ENCODE data around the gene CEACAM7. TPM values are rescaled to one million over a fixed set of nuclear protein-coding genes. Genes with fewer than 3 reads are reported as not detected.

The CEACAM7 gene
- not detected for polyA plus RNA-seq (2012; ENCODE audit: insufficient read depth, insufficient read length, low read depth)

DNA sequence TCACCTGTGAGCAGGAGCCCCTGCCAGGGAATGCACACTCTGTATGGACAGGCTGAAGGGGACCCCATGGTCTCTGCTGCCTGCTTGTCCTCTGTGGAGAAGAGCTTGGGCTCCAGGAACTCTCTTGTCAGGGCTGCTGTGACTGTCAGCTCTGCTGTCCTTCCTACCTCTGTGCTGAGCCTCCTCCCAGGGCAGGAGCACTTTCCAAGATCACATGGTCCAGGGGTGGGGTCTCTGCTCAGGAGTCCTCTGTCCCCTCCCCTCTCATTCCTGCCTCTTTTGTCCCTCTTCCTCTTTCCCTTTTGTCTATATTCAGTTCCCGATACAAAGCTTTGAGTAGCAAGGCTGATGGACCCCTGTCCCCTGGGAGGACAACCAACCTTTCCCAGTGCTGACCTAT is at the start of gene CEACAM7:
Gene CEACAM7, minus strand, starts transcription at position 173 of the 400 bp plus-strand sequence. Its CDS starts 105 bp downstream, at position 68.
- DNase-seq = no peak
- Histone ChIP-seq H3K27me3 (peaks cover 4% of the 10 kb centered on the region), H3K9me3 (no peaks in the 10 kb centered on the region)

DNA sequence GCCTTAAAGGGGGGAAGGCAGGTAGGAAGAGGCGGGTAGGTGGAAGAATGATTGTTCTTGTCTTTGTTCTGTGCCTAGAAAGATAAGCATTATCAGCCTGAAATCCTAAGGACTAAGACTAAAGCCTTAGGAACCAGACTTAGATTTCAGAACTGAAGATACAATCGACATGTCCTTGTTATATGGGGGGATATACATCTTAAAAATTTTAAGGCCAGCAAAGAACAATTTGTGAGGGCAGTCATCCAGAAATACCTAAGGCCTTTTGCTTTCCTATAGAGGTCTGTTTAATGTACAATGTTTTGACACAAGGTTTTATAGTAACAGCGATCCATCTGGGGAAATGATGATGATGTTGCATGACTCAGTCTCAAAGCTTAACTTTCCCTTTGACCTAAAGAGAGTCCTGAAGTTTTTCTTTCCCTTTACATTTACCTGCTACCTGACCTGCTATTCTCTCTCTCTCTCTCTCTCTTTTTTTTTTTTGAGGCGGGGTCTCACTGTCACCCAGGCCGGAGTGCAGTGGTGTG is 47.1 kb upstream of the CEACAM7 start:
- no peak for DNase-seq
- Histone ChIP-seq H3K4me1 (no peaks in the 10 kb centered on the region), H3K4me3 (ENCODE audit: low read depth, low read length) (no peak overlapping the region), H3K36me3 (no peaks in the 10 kb centered on the region), H3K9me3 (no peaks in the 10 kb centered on the region), H3K27me3 (peaks cover 65% of the 10 kb centered on the region)
- TF ChIP-seq, protein P1, sequence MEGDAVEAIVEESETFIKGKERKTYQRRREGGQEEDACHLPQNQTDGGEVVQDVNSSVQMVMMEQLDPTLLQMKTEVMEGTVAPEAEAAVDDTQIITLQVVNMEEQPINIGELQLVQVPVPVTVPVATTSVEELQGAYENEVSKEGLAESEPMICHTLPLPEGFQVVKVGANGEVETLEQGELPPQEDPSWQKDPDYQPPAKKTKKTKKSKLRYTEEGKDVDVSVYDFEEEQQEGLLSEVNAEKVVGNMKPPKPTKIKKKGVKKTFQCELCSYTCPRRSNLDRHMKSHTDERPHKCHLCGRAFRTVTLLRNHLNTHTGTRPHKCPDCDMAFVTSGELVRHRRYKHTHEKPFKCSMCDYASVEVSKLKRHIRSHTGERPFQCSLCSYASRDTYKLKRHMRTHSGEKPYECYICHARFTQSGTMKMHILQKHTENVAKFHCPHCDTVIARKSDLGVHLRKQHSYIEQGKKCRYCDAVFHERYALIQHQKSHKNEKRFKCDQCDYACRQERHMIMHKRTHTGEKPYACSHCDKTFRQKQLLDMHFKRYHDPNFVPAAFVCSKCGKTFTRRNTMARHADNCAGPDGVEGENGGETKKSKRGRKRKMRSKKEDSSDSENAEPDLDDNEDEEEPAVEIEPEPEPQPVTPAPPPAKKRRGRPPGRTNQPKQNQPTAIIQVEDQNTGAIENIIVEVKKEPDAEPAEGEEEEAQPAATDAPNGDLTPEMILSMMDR (IDR thresholded peaks at IDR 0.05; ENCODE audit: low read depth, low read length) = no peak

More for the DNA sequence above, at the start of gene CEACAM7:
- Histone ChIP-seq H3K36me3 (no peaks in the 10 kb centered on the region), H3K4me1 (no peaks in the 10 kb centered on the region), H3K4me3 (ENCODE audit: low read depth, low read length) (no peak within 1 kb of the TSS)
- TF ChIP-seq, protein P1 (IDR thresholded peaks at IDR 0.05; ENCODE audit: low read depth, low read length) = no peak

DNA sequence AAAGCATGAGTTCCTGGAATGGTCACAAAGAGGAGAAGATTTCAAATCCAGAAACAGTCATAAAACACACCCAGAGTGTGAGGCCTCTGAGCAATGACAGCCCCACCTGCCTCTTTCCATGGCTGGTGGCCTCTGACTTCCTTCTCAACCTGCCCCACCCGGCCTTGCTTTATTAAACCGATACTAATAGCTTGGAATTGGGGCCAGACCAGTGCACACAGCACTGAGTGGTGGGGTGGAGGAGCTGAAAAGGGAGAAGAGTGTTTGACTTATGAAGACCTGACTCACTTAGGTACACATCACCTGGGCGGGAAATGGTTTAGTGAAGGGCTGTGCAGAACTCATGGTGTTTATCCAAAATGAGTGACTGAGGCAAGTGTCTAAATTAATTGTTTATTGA is 46.5 kb upstream of the CEACAM7 start:
- Histone ChIP-seq H3K36me3 (no peaks in the 10 kb centered on the region), H3K27me3 (peaks cover 60% of the 10 kb centered on the region), H3K4me3 (ENCODE audit: low read depth, low read length) (no peak overlapping the region), H3K4me1 (no peaks in the 10 kb centered on the region), H3K9me3 (no peaks in the 10 kb centered on the region)
- no peak for DNase-seq
- TF ChIP-seq, protein P1 (IDR thresholded peaks at IDR 0.05; ENCODE audit: low read depth, low read length) = no peak

DNA sequence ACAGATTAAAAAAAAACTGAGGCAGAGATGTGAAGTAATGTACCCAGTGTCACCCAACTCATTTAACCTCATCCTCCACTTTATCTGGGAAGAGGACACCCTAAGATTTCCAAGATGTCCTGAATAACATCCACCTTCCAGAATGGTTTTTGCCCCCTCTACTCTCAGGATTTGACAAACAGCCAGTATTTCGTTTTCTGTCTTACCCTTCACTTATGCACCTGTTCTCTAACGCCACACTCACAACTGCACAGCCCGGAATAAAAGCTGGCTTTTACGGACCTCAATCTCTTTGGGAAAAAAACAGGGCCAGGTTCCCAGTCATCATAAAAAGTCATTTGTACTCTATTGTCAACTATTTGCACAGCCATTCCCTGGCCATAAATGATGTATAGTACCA is 46.1 kb upstream of the CEACAM7 start:
- H3K4me3 ChIP-seq (ENCODE audit: low read depth, low read length) = no peak overlapping the region
- H3K4me1 ChIP-seq = no peaks in the 10 kb centered on the region
- TF ChIP-seq, protein P1 (IDR thresholded peaks at IDR 0.05; ENCODE audit: low read depth, low read length) = no peak
- no peak for DNase-seq
- no peaks in the 10 kb centered on the region for H3K36me3 ChIP-seq
- H3K27me3 ChIP-seq = peaks cover 59% of the 10 kb centered on the region
- H3K9me3 ChIP-seq = no peaks in the 10 kb centered on the region

DNA sequence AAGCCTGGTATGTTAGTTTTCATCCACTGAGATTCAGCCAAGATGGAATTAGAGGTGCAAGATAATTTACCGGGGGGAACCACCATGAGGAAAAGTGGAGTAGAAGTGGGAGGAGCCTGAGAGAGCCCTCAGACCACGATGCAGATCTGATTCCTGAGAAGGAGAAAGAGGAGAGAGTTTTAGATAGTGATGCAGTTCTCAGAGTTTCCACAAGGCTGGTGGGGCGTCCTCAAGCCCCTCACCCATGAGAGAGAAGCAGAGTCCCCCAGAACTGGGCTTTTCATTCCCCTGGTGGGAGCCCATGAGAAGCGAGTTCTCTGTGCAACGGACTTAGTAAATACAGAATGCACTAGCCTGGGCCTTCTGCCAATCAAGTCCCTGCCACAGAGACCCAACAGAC is 38.4 kb upstream of the CEACAM7 start:
- DNase-seq = no peak
- Histone ChIP-seq H3K36me3 (no peaks in the 10 kb centered on the region), H3K27me3 (peaks cover 35% of the 10 kb centered on the region), H3K4me3 (ENCODE audit: low read depth, low read length) (no peak overlapping the region), H3K9me3 (no peaks in the 10 kb centered on the region; the same call in 1 of the 2 replicates), H3K4me1 (no peaks in the 10 kb centered on the region)
- TF ChIP-seq, protein P1 (IDR thresholded peaks at IDR 0.05; ENCODE audit: low read depth, low read length) = no peak

DNA sequence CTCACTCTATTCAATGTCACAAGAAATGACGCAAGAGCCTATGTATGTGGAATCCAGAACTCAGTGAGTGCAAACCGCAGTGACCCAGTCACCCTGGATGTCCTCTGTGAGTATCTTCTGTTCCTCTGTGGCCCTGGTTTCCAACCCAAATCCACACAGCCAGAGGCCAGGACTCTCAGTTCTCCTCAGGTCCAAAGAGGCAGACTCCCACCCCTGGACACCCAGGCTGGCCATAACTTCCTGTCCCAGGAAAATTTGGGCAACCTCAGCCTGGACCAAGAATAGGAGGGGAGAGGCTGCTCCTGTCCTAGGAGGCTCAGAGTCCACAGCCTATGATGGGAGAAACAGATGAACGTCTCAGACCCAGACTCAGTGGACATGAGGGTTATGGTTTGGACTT is 32.0 kb upstream of the CEACAM7 start:
- TF ChIP-seq, protein P1 (IDR thresholded peaks at IDR 0.05; ENCODE audit: low read depth, low read length) = no peak
- H3K4me3 ChIP-seq (ENCODE audit: low read depth, low read length) = no peak overlapping the region
- peaks cover 50% of the 10 kb centered on the region for H3K27me3 ChIP-seq
- H3K9me3 ChIP-seq = no peaks in the 10 kb centered on the region; the same call in 1 of the 2 replicates
- H3K36me3 ChIP-seq = no peaks in the 10 kb centered on the region
- DNase-seq = no peak
- no peaks in the 10 kb centered on the region for H3K4me1 ChIP-seq
